DND-41 (cell line): ENCODE results near the gene UBFD1.

Experiments
- ATAC-seq: fragments of 200-7000 bp; cut with Tn5 transposase; 3 replicates; pipeline ENCODE4 v1.9.1; 2021; ENCODE audit warnings: low read depth; ENCODE audit not compliant: insufficient read depth
- DNase-seq: peaks from one replicate; pipeline ENCODE4 v3.0.0-alpha.2; 2020
- H2AFZ ChIP-seq: 2 replicates; pipeline ENCODE4 v1.6.0; 2012; ENCODE audit warnings: low read depth, low read length
- H3K27ac ChIP-seq: 2 replicates; pipeline ENCODE4 v1.5.1; 2012; ENCODE audit warnings: low read length, inconsistent platforms
- H3K27me3 ChIP-seq: fragments of 200-600 bp; sonication (generic); 2 replicates; pipeline ENCODE4 v1.6.0; 2012; ENCODE audit warnings: low read length, mild to moderate bottlenecking, inconsistent platforms; ENCODE audit not compliant: insufficient read depth, poor library complexity
- H3K36me3 ChIP-seq: 2 replicates; pipeline ENCODE4 v1.5.1; 2012; ENCODE audit warnings: low read length, inconsistent platforms; ENCODE audit not compliant: insufficient read depth
- H3K4me1 ChIP-seq: 2 replicates; pipeline ENCODE4 v1.5.1; 2012; ENCODE audit warnings: mild to moderate bottlenecking, low read length; ENCODE audit not compliant: insufficient read depth
- H3K4me2 ChIP-seq: 2 replicates; pipeline ENCODE4 v1.6.0; 2012; ENCODE audit warnings: mild to moderate bottlenecking, moderate library complexity, low read length, inconsistent platforms; ENCODE audit not compliant: insufficient read depth
- H3K4me3 ChIP-seq, 2 experiments: fragments of 200-600 bp in 1 of 2; shearing (Covaris generic) in 1 of 2; 2 replicates each; pipeline ENCODE4 v1.5.1; 2012 to 2016; ENCODE audit warnings: inconsistent platforms in 2 of 2, low read length in 2 of 2, mild to moderate bottlenecking in 2 of 2, low read depth in 1 of 2, moderate library complexity in 1 of 2
- H3K79me2 ChIP-seq: 2 replicates; pipeline ENCODE4 v1.6.0; 2012; ENCODE audit warnings: low read length, inconsistent platforms; ENCODE audit not compliant: insufficient read depth
- H3K9ac ChIP-seq: 2 replicates; pipeline ENCODE4 v1.6.0; 2012; ENCODE audit warnings: low read depth, mild to moderate bottlenecking, inconsistent platforms, low read length, moderate library complexity
- H3K9me3 ChIP-seq: 2 replicates; pipeline ENCODE4 v1.5.1; 2012; ENCODE audit warnings: low read length, moderate library complexity, mild to moderate bottlenecking, inconsistent platforms; ENCODE audit not compliant: insufficient read depth, severe bottlenecking
- H4K20me1 ChIP-seq: 2 replicates; pipeline ENCODE4 v1.6.0; 2012; ENCODE audit warnings: low read length; ENCODE audit not compliant: insufficient read depth
- CTCF ChIP-seq: IDR thresholded peaks from 2 replicates; pipeline ENCODE4 v1.5.1; 2012; ENCODE audit warnings: borderline replicate concordance, low read length, moderate library complexity, mild to moderate bottlenecking; ENCODE audit not compliant: poor library complexity, severe bottlenecking; ENCODE audit errors: extremely low read depth
- EZH2 ChIP-seq: IDR thresholded peaks from 3 replicates; pipeline ENCODE4 v1.6.1; 2012; ENCODE audit warnings: borderline replicate concordance, low read depth, mild to moderate bottlenecking, moderate library complexity, low read length, inconsistent platforms; ENCODE audit not compliant: severe bottlenecking

The UBFD1 gene

DNA sequence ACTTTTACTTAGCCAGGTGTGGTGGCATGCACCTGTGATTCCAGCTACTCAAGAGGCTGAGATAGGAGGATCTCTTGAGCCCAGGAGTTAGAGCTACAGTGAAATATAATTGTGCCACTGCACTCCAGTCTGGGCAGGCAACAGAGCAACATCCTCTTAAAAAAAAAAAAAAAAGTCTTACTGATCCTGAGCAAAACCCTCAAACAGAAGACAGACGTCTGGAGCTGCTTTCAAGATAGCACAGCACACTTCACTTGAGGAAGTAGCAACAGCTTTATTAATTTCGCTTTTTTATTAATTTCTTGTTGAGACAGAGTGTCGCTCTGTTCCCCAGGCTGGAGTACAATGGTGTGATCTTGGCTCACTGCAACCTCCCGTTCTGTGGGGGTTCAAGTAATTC lies 37.0 kb upstream of the UBFD1 start:
- no peak overlapping the region for H3K27ac ChIP-seq
- no peaks in the 10 kb centered on the region for H3K27me3 ChIP-seq
- no peak for DNase-seq
- H3K9me3 ChIP-seq, result no peaks in the 10 kb centered on the region
- H3K36me3 ChIP-seq, result peaks cover 60% of the 10 kb centered on the region
- no peak overlapping the region for H3K4me2 ChIP-seq
- H2AFZ ChIP-seq, result no peak overlapping the region
- no peak for ATAC-seq
- no peaks in the 10 kb centered on the region; the same call in 1 of the 2 replicates for H4K20me1 ChIP-seq
- H3K79me2 ChIP-seq, result no peaks in the 10 kb centered on the region
- H3K4me1 ChIP-seq, result no peaks in the 10 kb centered on the region
- no peak overlapping the region for H3K9ac ChIP-seq
- no peak overlapping the region for H3K4me3 ChIP-seq
- TF ChIP-seq EZH2, result no peak

- DNase-seq (no peak), ATAC-seq (no peak)
- no peak overlapping the region for H2AFZ ChIP-seq
- no peaks in the 10 kb centered on the region for H3K27me3 ChIP-seq
- no peak overlapping the region for H3K9ac ChIP-seq
- no peaks in the 10 kb centered on the region for H3K79me2 ChIP-seq
- no peak for TF ChIP-seq CTCF
- TF ChIP-seq EZH2, result no peak
- H3K4me1 ChIP-seq, result no peaks in the 10 kb centered on the region
- no peak overlapping the region for H3K4me3 ChIP-seq
- no peak overlapping the region for H3K27ac ChIP-seq
- no peaks in the 10 kb centered on the region; the same call in 1 of the 2 replicates for H4K20me1 ChIP-seq
- no peak overlapping the region for H3K4me2 ChIP-seq
- no peaks in the 10 kb centered on the region for H3K9me3 ChIP-seq
- peaks cover 62% of the 10 kb centered on the region for H3K36me3 ChIP-seq
Measured at GRCh38 chr16:23521037-23521743, 36.3 kb upstream of the UBFD1 start.

DNA sequence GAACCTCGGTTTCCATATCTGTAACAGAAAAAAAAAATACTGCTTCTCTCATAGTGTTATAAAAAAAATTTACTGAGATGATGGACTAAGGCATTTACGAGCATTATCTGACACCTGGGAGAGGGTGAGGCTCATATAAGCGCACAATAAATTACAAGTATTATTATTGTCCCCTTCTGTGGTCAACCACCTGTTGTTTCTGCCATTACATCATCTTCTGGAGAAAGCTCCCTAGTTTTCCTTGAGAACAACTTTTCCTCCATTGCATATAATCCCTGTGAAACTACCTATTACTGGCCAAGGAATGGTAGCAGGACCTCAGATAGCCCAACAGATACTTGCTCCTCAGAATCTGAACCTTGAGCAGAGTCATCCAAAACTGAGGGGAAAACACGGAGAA lies 35.6 kb upstream of the UBFD1 start:
- ATAC-seq (no peak), DNase-seq (no peak)
- peaks cover 59% of the 10 kb centered on the region for H3K36me3 ChIP-seq
- H3K27ac ChIP-seq, result no peak overlapping the region
- no peak overlapping the region for H3K4me3 ChIP-seq
- no peak overlapping the region for H3K4me2 ChIP-seq
- no peaks in the 10 kb centered on the region for H3K9me3 ChIP-seq
- H3K79me2 ChIP-seq, result no peaks in the 10 kb centered on the region
- no peaks in the 10 kb centered on the region for H3K4me1 ChIP-seq
- TF ChIP-seq CTCF, result no peak
- TF ChIP-seq EZH2, result no peak
- no peaks in the 10 kb centered on the region for H3K27me3 ChIP-seq
- no peak overlapping the region for H2AFZ ChIP-seq
- H3K9ac ChIP-seq, result no peak overlapping the region
- H4K20me1 ChIP-seq, result no peaks in the 10 kb centered on the region; the same call in 1 of the 2 replicates

GRCh38 chr16:23523321-23523720 lies 34.2 kb upstream of the UBFD1 start:
- peaks cover 70% of the 10 kb centered on the region for H3K36me3 ChIP-seq

More at GRCh38 chr16:23523321-23523720, 34.2 kb upstream of the UBFD1 start:
- Histone ChIP-seq H3K4me3 (no peak overlapping the region), H2AFZ (no peak overlapping the region), H3K9me3 (no peaks in the 10 kb centered on the region), H3K9ac (no peak overlapping the region), H3K27ac (no peak overlapping the region), H3K79me2 (no peaks in the 10 kb centered on the region), H4K20me1 (no peaks in the 10 kb centered on the region; the same call in 1 of the 2 replicates), H3K4me2 (no peak overlapping the region), H3K27me3 (no peaks in the 10 kb centered on the region), H3K4me1 (no peaks in the 10 kb centered on the region)
- ATAC-seq (no peak), DNase-seq (no peak)
- TF ChIP-seq CTCF, result no peak
- TF ChIP-seq EZH2, result no peak
